ENCODE results near the gene ACP5. TPM values are rescaled to one million over a fixed set of nuclear protein-coding genes. Genes with fewer than 3 reads are reported as not detected.

The ACP5 gene
- total and polyA plus RNA-seq, 10 of the 15 experiments (the other 5 are each of a cell fraction or from before 2014, with no cell fraction given): 1.0 to 73.4 (median 36.8) TPM

DNA sequence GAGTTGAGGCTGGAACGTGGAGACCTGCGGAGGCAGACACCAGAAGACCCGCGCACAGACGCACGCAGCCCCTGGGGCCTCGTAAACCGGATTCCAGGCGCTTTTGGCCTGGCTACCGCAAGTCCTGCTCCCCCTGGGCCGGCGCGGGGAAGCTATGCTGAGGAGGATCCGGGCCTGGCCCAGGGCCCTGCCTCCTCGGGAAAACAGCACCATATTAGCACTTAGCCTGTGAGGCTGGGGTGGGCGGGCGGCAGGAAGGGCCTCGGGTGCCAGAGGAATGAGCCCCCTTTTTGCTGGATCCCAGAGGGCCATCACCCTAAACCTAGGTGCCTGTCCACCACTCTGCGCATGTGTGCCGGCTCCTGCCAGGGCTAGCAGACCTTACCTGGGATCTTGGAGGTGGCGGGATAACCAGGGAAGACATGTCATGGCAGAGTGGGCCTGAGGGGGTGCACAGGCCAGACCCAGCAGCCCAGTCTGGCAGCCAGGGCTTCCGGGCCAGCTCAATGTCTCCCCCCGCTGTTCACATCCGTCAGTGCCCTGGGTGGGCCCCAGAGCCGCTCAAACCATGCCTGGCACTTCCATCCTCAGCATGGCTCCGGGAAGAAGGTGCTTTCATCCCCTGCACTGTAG, 25.7 kb downstream of the ACP5 start:
- no peak overlapping the region for H3K9ac ChIP-seq (ENCODE audit: control insufficient read depth, insufficient read depth, low read length)
- ChIA-PET POLR2A (interaction anchor here (0.5 kb wide), 1 partner anchor 100 kb away, joined by 3 read pairs; no protein-coding TSS in a partner anchor), RAD21 (ENCODE audit: unreplicated experiment) (interaction anchor here (1.1 kb wide), 1 partner anchor 15 kb away, joined by 3 read pairs; no protein-coding TSS in a partner anchor)

More for the DNA sequence above, 25.7 kb downstream of the ACP5 start:
- ChIA-PET CTCF (interaction anchor here (0.8 to 1.5 kb wide), 2 partner anchors 15 to 16 kb away, joined by 3 read pairs; no protein-coding TSS in a partner anchor), SMC1A (ENCODE audit: uncharacterized antibody, unreplicated experiment) (no interaction called here)
- no peak overlapping the region for H3K4me3 ChIP-seq
- H3K36me3 ChIP-seq (ENCODE audit: control insufficient read depth in 2 of 2, insufficient read depth in 2 of 2, low read length in 1 of 2): peaks cover 7 to 24% of the 10 kb centered on the region in 2 experiments; a peak in 3 of 4 replicates
- peaks cover 14% of the 10 kb centered on the region for H3K79me2 ChIP-seq (ENCODE audit: control insufficient read depth, insufficient read depth, low read length)
- in situ Hi-C loops (cut with MboI) (no loop called here), intact Hi-C loops (cut with micrococcal nuclease; ENCODE audit: unreplicated experiment) (no loop called here)
- no peak overlapping the region for H3K27ac ChIP-seq (ENCODE audit: control insufficient read depth, insufficient read depth)
- BruUV-seq (replicated peaks): no TSS peak
- H2AFZ ChIP-seq (ENCODE audit: control insufficient read depth, low read depth, low read length): no peak overlapping the region
- H3K4me2 ChIP-seq (ENCODE audit: control insufficient read depth, insufficient read depth): no peak overlapping the region
- peak; percentile 50 for ATAC-seq
- H3K4me1 ChIP-seq (ENCODE audit: control insufficient read depth, insufficient read depth, low read length): peaks cover 23% of the 10 kb centered on the region
- no peak for DNase-seq (ENCODE audit: low read depth, low spot score)
- no peak for FAIRE-seq
- no peaks in the 10 kb centered on the region for H4K20me1 ChIP-seq (ENCODE audit: control insufficient read depth, insufficient read depth)
- H3K27me3 ChIP-seq (replicated peaks in 1 of 2; ENCODE audit: control insufficient read depth in 2 of 2, insufficient read depth in 2 of 2, low read length in 1 of 2): no peaks in the 10 kb centered on the region
- WGBS (ENCODE audit: insufficient coverage, insufficient replicate concordance, low lambda C conversion rate, missing lambda C conversion rate): 95% methylated on average over 26 of the region's 26 CpGs
- TF ChIP-seq TARDBP (IDR thresholded peaks at IDR 0.05; ENCODE audit: borderline replicate concordance) (no peak), POLR2AphosphoS2 (IDR thresholded peaks at IDR 0.05; ENCODE audit: low read depth, low read length) (peak; percentile 60; the same call in 1 of the 2 replicates), BCLAF1 (IDR thresholded peaks at IDR 0.05) (no peak), KLF5 (IDR thresholded peaks at IDR 0.05; ENCODE audit: partially characterized antibody) (no peak), FOS (IDR thresholded peaks at IDR 0.05; ENCODE audit: borderline replicate concordance, extremely low read depth, insufficient read length) (no peak), RAD21 (IDR thresholded peaks at IDR 0.05; ENCODE audit: insufficient read depth, low read depth, low read length) (peak; percentile 30; the same call in 1 of the 2 replicates), HDGF (IDR thresholded peaks at IDR 0.05) (no peak), IRF3 (IDR thresholded peaks at IDR 0.05) (no peak)
- TF ChIP-seq, protein P1, sequence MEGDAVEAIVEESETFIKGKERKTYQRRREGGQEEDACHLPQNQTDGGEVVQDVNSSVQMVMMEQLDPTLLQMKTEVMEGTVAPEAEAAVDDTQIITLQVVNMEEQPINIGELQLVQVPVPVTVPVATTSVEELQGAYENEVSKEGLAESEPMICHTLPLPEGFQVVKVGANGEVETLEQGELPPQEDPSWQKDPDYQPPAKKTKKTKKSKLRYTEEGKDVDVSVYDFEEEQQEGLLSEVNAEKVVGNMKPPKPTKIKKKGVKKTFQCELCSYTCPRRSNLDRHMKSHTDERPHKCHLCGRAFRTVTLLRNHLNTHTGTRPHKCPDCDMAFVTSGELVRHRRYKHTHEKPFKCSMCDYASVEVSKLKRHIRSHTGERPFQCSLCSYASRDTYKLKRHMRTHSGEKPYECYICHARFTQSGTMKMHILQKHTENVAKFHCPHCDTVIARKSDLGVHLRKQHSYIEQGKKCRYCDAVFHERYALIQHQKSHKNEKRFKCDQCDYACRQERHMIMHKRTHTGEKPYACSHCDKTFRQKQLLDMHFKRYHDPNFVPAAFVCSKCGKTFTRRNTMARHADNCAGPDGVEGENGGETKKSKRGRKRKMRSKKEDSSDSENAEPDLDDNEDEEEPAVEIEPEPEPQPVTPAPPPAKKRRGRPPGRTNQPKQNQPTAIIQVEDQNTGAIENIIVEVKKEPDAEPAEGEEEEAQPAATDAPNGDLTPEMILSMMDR (IDR thresholded peaks at IDR 0.05 in 2 of 3, conservative IDR thresholded peaks at IDR 0.05 in 1 of 3; ENCODE audit: control insufficient read depth in 2 of 3, extremely low read depth in 1 of 3, insufficient read depth in 1 of 3, low read depth in 3 of 3, low read length in 3 of 3): peak; percentile 19 to 48 (median 44); a peak in 3 of 6 replicates
- no peaks in the 10 kb centered on the region for H3K9me3 ChIP-seq (replicated peaks; ENCODE audit: control insufficient read depth, insufficient read depth, low read length)
